HEK293 (cell line): ENCODE results near the gene AP5Z1.

Source experiments
- TCF7L2 ChIP-seq: IDR thresholded peaks from 2 replicates; pipeline ENCODE4 v1.6.1; 2011; ENCODE audit warnings: low read depth, mild to moderate bottlenecking, inconsistent platforms, low read length, moderate library complexity, borderline replicate concordance
- ZFP37 ChIP-seq: fragments of 450-650 bp; formaldehyde crosslinking; IDR thresholded peaks from 2 replicates; pipeline ENCODE4 v1.5.1; 2016; ENCODE audit warnings: missing biosample characterization, missing genetic modification characterization
- ZNF121 ChIP-seq: fragments of 450-650 bp; formaldehyde crosslinking; IDR thresholded peaks from 2 replicates; pipeline ENCODE4 v1.5.1; 2016; ENCODE audit warnings: missing biosample characterization, missing genetic modification characterization
- ZNF140 ChIP-seq: fragments of 450-650 bp; formaldehyde crosslinking; IDR thresholded peaks from 2 replicates; pipeline ENCODE4 v1.5.1; 2016; ENCODE audit warnings: missing biosample characterization, missing genetic modification characterization
- ZNF24 ChIP-seq: fragments of 450-650 bp; formaldehyde crosslinking; IDR thresholded peaks from 2 replicates; pipeline ENCODE4 v1.5.1; 2016; ENCODE audit warnings: missing biosample characterization, missing genetic modification characterization
- ZNF335 ChIP-seq: fragments of 450-650 bp; formaldehyde crosslinking; conservative IDR thresholded peaks from 2 replicates; pipeline ENCODE4 v1.5.1; 2016; ENCODE audit warnings: missing biosample characterization, missing genetic modification characterization
- ZNF530 ChIP-seq: fragments of 450-650 bp; formaldehyde crosslinking; IDR thresholded peaks from 2 replicates; pipeline ENCODE4 v1.5.1; 2016; ENCODE audit warnings: low read depth, missing biosample characterization, missing genetic modification characterization
- ZNF549 ChIP-seq: fragments of 450-650 bp; IDR thresholded peaks from 2 replicates; pipeline ENCODE4 v1.5.1; 2018; ENCODE audit warnings: missing biosample characterization, missing genetic modification characterization, mild to moderate bottlenecking, inconsistent platforms, moderate library complexity
- ZNF621 ChIP-seq: fragments of 450-650 bp; formaldehyde crosslinking; IDR thresholded peaks from 2 replicates; pipeline ENCODE4 v1.5.1; 2017; ENCODE audit warnings: missing biosample characterization, missing genetic modification characterization
- TF ChIP-seq, protein P1 (sequence below): sonication (generic); formaldehyde crosslinking; IDR thresholded peaks from 2 replicates; pipeline ENCODE4 v1.8.1; 2022; ENCODE audit warnings: mild to moderate bottlenecking, moderate library complexity, missing genetic modification reagents
- TF ChIP-seq, protein P2 (sequence below): fragments of 450-650 bp; formaldehyde crosslinking; IDR thresholded peaks from 2 replicates; pipeline ENCODE4 v1.5.1; 2016; ENCODE audit warnings: missing biosample characterization, missing genetic modification characterization
- TF ChIP-seq, protein P3 (sequence below): fragments of 450-650 bp; formaldehyde crosslinking; IDR thresholded peaks from 2 replicates; pipeline ENCODE4; 2016; ENCODE audit warnings: missing biosample characterization, missing genetic modification characterization
- TF ChIP-seq, protein P4 (sequence below): fragments of 450-650 bp; formaldehyde crosslinking; IDR thresholded peaks from 2 replicates; pipeline ENCODE4 v1.5.1; 2017; ENCODE audit warnings: missing biosample characterization, missing genetic modification characterization

DNA sequence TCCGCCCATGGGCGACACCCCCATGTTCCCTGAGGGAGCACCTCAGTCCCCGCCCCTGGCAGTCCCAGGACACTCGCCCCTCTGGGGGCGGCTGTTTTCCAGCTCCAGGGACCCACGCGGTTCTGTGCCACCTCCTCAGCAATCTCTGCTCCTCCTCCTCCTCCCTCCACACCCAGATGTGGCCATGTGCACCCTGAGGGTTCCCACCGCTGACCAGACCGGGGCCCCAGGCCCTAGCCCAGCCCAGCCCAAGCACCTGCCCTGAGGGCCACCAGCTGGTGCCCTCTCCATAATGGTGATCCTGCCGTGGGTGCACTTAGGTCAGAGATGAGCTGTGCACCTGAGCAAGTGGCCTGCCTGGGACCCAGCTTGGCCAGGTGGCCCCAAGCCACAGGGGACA, 25.1 kb downstream of the AP5Z1 start:
- TF ChIP-seq ZNF140 (tag by site-specific recombination) (no peak), ZNF621 (no peak), ZNF121 (no peak), TCF7L2 (no peak), ZNF530 (no peak), ZNF24 (tag by site-specific recombination) (no peak), ZFP37 (tag by site-specific recombination) (no peak), ZNF335 (no peak), ZNF549 (no peak)
- TF ChIP-seq, protein P1, sequence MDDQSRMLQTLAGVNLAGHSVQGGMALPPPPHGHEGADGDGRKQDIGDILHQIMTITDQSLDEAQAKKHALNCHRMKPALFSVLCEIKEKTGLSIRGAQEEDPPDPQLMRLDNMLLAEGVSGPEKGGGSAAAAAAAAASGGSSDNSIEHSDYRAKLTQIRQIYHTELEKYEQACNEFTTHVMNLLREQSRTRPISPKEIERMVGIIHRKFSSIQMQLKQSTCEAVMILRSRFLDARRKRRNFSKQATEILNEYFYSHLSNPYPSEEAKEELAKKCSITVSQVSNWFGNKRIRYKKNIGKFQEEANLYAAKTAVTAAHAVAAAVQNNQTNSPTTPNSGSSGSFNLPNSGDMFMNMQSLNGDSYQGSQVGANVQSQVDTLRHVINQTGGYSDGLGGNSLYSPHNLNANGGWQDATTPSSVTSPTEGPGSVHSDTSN: no peak
- TF ChIP-seq, protein P2, sequence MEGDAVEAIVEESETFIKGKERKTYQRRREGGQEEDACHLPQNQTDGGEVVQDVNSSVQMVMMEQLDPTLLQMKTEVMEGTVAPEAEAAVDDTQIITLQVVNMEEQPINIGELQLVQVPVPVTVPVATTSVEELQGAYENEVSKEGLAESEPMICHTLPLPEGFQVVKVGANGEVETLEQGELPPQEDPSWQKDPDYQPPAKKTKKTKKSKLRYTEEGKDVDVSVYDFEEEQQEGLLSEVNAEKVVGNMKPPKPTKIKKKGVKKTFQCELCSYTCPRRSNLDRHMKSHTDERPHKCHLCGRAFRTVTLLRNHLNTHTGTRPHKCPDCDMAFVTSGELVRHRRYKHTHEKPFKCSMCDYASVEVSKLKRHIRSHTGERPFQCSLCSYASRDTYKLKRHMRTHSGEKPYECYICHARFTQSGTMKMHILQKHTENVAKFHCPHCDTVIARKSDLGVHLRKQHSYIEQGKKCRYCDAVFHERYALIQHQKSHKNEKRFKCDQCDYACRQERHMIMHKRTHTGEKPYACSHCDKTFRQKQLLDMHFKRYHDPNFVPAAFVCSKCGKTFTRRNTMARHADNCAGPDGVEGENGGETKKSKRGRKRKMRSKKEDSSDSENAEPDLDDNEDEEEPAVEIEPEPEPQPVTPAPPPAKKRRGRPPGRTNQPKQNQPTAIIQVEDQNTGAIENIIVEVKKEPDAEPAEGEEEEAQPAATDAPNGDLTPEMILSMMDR (tag by site-specific recombination): no peak
- TF ChIP-seq, protein P3, sequence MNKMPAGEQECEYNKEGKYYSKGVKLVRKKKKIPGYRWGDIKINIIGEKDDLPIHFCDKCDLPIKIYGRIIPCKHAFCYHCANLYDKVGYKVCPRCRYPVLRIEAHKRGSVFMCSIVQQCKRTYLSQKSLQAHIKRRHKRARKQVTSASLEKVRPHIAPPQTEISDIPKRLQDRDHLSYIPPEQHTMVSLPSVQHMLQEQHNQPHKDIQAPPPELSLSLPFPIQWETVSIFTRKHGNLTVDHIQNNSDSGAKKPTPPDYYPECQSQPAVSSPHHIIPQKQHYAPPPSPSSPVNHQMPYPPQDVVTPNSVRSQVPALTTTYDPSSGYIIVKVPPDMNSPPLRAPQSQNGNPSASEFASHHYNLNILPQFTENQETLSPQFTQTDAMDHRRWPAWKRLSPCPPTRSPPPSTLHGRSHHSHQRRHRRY: no peak
- TF ChIP-seq, protein P4, sequence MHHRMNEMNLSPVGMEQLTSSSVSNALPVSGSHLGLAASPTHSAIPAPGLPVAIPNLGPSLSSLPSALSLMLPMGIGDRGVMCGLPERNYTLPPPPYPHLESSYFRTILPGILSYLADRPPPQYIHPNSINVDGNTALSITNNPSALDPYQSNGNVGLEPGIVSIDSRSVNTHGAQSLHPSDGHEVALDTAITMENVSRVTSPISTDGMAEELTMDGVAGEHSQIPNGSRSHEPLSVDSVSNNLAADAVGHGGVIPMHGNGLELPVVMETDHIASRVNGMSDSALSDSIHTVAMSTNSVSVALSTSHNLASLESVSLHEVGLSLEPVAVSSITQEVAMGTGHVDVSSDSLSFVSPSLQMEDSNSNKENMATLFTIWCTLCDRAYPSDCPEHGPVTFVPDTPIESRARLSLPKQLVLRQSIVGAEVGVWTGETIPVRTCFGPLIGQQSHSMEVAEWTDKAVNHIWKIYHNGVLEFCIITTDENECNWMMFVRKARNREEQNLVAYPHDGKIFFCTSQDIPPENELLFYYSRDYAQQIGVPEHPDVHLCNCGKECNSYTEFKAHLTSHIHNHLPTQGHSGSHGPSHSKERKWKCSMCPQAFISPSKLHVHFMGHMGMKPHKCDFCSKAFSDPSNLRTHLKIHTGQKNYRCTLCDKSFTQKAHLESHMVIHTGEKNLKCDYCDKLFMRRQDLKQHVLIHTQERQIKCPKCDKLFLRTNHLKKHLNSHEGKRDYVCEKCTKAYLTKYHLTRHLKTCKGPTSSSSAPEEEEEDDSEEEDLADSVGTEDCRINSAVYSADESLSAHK: no peak
